ENCODE measurements around the gene COX20. TPM values are rescaled to one million over a fixed set of nuclear protein-coding genes. Genes with fewer than 3 reads are reported as not detected.

The COX20 gene
- total RNA-seq, 1 donor from 2014 or later: 22.8 TPM

DNA sequence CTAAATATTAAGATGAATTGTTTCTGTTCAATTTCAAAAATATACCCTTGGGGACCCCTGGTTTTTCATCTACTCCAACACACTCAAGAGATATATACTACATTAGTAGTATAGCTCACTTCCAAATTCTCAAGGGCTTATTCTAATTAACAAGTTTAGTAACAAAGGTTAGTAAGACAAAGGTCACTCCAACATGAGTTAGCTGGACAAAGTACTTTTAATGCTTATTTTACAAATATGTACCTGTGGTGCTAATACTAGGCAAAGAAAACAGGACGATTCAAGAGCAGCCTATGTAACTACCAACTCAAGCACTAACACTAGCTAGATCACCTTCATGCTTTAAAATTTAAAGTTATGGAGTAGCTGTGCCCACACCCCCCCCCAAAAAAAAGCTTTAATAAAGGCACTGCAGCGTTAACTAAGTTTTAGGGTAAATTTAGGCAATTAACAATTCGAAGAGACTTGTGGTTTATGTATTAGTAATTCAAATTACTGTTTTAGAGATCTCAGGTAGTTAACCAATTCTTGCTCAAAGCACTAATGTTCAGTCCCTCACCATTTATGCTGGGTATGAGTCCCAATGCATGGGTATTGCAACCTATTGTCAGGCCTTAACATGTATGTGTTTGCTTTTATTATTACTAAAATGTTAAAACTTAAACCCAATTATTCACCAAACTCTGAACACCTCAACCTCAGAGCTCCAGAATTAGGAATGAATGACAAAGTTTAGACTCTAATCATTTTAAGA lies 14.8 kb downstream of the COX20 start:
- intact Hi-C loops (cut with DNase I): no loop called here

GRCh38 chr1:244850896-244851295 lies 15.4 kb downstream of the COX20 start:
- H3K27me3 ChIP-seq (ENCODE audit: low read depth): no peaks in the 10 kb centered on the region
- no peak overlapping the region for H3K27ac ChIP-seq
- ATAC-seq (no peak), DNase-seq (no peak)
- no peaks in the 10 kb centered on the region for H3K9me3 ChIP-seq
- H3K4me1 ChIP-seq: peaks cover 29% of the 10 kb centered on the region
- no peak for TF ChIP-seq CTCF (IDR thresholded peaks at IDR 0.05)
- H3K4me3 ChIP-seq: no peak overlapping the region
- intact Hi-C loops (cut with DNase I): no loop called here
- peaks cover 97% of the 10 kb centered on the region for H3K36me3 ChIP-seq

More for the DNA sequence above, 14.8 kb downstream of the COX20 start:
- ATAC-seq (no peak), DNase-seq (no peak)
- Histone ChIP-seq H3K36me3 (peaks cover 97% of the 10 kb centered on the region), H3K4me1 (peaks cover 24% of the 10 kb centered on the region), H3K27ac (no peak overlapping the region), H3K9me3 (no peaks in the 10 kb centered on the region), H3K4me3 (no peak overlapping the region), H3K27me3 (ENCODE audit: low read depth) (no peaks in the 10 kb centered on the region)
- no peak for TF ChIP-seq CTCF (IDR thresholded peaks at IDR 0.05)

DNA sequence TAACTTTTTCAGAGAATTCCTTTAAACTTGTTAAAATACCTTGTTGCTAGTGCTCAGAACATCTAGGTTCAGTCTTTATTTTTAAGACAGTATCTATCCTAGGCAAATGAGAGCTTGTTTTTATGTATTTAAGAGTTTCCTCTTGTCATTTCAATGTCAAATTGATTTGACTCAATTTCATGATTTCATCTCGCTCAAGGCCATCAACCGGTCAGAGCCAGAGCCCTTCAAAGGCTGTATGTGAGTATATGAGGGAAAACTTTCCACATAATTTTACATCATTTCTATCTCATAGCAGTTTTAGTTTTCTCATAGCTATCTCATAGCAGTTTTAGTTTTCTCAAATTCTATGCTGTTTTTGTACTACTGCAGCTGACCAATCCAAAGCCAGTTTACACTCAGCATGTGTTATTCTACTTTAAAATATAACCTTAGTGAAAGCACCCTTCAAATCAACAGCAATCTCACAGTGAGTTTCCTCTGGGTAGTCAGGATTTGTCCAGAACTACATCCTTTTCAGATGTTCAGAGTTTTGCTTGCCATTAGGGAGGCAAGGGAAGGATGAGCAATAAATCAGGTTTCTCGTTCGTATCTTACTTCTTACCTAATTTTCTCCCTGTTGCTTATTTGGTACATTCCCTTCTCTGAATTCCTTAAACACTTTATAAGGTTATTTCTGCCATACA lies 16.2 kb downstream of the COX20 start:
- H3K27ac ChIP-seq: no peak overlapping the region
- TF ChIP-seq CTCF (IDR thresholded peaks at IDR 0.05): no peak
- H3K27me3 ChIP-seq (ENCODE audit: low read depth): no peaks in the 10 kb centered on the region
- peaks cover 29% of the 10 kb centered on the region for H3K4me1 ChIP-seq
- no peaks in the 10 kb centered on the region for H3K9me3 ChIP-seq
- ATAC-seq (no peak), DNase-seq (no peak)
- intact Hi-C loops (cut with DNase I): no loop called here
- no peak overlapping the region for H3K4me3 ChIP-seq
- H3K36me3 ChIP-seq: peaks cover 97% of the 10 kb centered on the region

DNA sequence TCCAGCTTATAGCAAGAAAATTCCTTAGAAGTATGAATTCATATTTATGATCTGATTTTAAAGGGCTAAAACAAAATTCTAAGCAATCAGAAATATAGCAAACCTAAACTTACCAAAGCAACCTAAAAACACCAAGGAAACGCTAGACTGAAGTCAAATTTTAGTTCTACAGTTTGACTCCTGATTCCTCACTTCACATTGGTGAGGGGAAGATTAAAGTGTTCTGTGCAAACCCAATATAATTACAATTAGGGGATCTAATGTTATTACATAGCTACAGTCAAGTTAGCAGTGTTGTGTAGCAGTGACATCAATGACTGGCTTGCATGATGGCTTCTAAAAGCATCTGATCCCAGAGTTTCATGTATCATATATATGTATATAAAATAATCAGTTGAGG lies 17.2 kb downstream of the COX20 start:
- Histone ChIP-seq H3K27ac (no peak overlapping the region), H3K4me1 (peaks cover 29% of the 10 kb centered on the region), H3K9me3 (no peaks in the 10 kb centered on the region), H3K36me3 (peaks cover 97% of the 10 kb centered on the region), H3K27me3 (ENCODE audit: low read depth) (no peaks in the 10 kb centered on the region), H3K4me3 (no peak overlapping the region)
- ATAC-seq: no peak
- TF ChIP-seq CTCF (IDR thresholded peaks at IDR 0.05): no peak
- DNase-seq: no peak
- intact Hi-C loops (cut with DNase I): no loop called here

- H3K27ac ChIP-seq: no peak overlapping the region
- peaks cover 97% of the 10 kb centered on the region for H3K36me3 ChIP-seq
- H3K27me3 ChIP-seq (ENCODE audit: low read depth): no peaks in the 10 kb centered on the region
- peaks cover 37% of the 10 kb centered on the region for H3K4me1 ChIP-seq
- no peak for ATAC-seq
- H3K4me3 ChIP-seq: no peak overlapping the region
- no peak for TF ChIP-seq CTCF (IDR thresholded peaks at IDR 0.05)
- DNase-seq: no peak
- intact Hi-C loops (cut with DNase I): no loop called here
- no peaks in the 10 kb centered on the region for H3K9me3 ChIP-seq
Measured at GRCh38 chr1:244854166-244854565, 18.7 kb downstream of the COX20 start.
